Activated CD8-positive, alpha-beta T cell treated with anti-CD3 and anti-CD28 coated beads for 36 hours (primary cell): ENCODE measurements around the gene STK10. TPM values are rescaled to one million over a fixed set of nuclear protein-coding genes. Genes with fewer than 3 reads are reported as not detected.

Source experiments
- ATAC-seq: fragments of 200-7000 bp; cut with Tn5 transposase; one replicate; pipeline ENCODE4 v1.10.0; 2021; ENCODE audit warnings: mild to moderate bottlenecking, moderate library complexity
- CTCF ChIA-PET: fragments of 350-600 bp; sonication (Branson Sonifier 250); formaldehyde crosslinking; loops from one replicate; lab custom pipeline; 2021; ENCODE audit warnings: antibody characterized with exemption; lab: Charles Lee
- POLR2A ChIA-PET: fragments of 350-600 bp; sonication (Branson Sonifier 250); formaldehyde crosslinking; loops from one replicate; lab custom pipeline; 2021; ENCODE audit warnings: antibody characterized with exemption; lab: Charles Lee
- DNase-seq: peaks from one replicate; pipeline ENCODE4 v3.0.0-alpha.2; 2020
- H3K27ac Mint-ChIP-seq: one replicate; pipeline ENCODE4 v1.8.0; 2021; ENCODE audit warnings: mild to moderate bottlenecking, mixed read lengths
- H3K27me3 Mint-ChIP-seq: one replicate; pipeline ENCODE4 v1.8.0; 2021; ENCODE audit warnings: mixed read lengths
- H3K36me3 Mint-ChIP-seq: one replicate; pipeline ENCODE4 v1.8.0; 2021; ENCODE audit warnings: low read depth, mixed read lengths
- H3K4me1 Mint-ChIP-seq: one replicate; pipeline ENCODE4 v1.8.0; 2021; ENCODE audit warnings: low read depth, mixed read lengths
- H3K4me3 Mint-ChIP-seq: one replicate; pipeline ENCODE4 v1.8.0; 2021; ENCODE audit warnings: mild to moderate bottlenecking, moderate library complexity, mixed read lengths
- H3K9me3 Mint-ChIP-seq: one replicate; pipeline ENCODE4 v1.8.0; 2021; ENCODE audit warnings: mixed read lengths
- CTCF ChIP-seq: fragments of 200-600 bp; IDR thresholded peaks from one replicate; pipeline ENCODE4 v1.8.0; 2022; ENCODE audit warnings: antibody characterized with exemption, mild to moderate bottlenecking
- intact Hi-C: fragments of 100-400 bp; cut with micrococcal nuclease; formaldehyde crosslinking; loops from one replicate; pipeline ENCODE4 v1.10.0; 2022
- total RNA-seq, 2 experiments: library from RNA; stranded (reverse); gene quantifications; one replicate each; pipeline ENCODE4 v1.2.3, GENCODE V29; 2021

The STK10 gene
- total RNA-seq, 2 experiments from 2014 or later = 142 to 143 TPM

GRCh38 chr5:171992813-171993212 lies 195.2 kb downstream of the STK10 start:
- peaks cover 66% of the 10 kb centered on the region for H3K36me3 Mint-ChIP-seq
- CTCF ChIA-PET = no interaction called here

GRCh38 chr5:171992305-171992704 lies 195.7 kb downstream of the STK10 start:
- ATAC-seq = no peak
- H3K9me3 Mint-ChIP-seq = no peaks in the 10 kb centered on the region
- no peaks in the 10 kb centered on the region for H3K27me3 Mint-ChIP-seq
- H3K4me1 Mint-ChIP-seq = peaks cover 39% of the 10 kb centered on the region
- ChIA-PET CTCF (no interaction called here), POLR2A (interaction anchor here (0.8 to 1.0 kb wide), 2 partner anchors 14 to 111 kb away, joined by 3 read pairs; partner anchors contain the start of gene FBXW11)
- H3K4me3 Mint-ChIP-seq = no peak overlapping the region
- TF ChIP-seq CTCF = no peak
- no peak overlapping the region for H3K27ac Mint-ChIP-seq
- no peak for DNase-seq
- H3K36me3 Mint-ChIP-seq = peaks cover 67% of the 10 kb centered on the region
- intact Hi-C loops = no loop called here

More at GRCh38 chr5:171992813-171993212, 195.2 kb downstream of the STK10 start:
- no peak overlapping the region for H3K4me3 Mint-ChIP-seq
- intact Hi-C loops = no loop called here
- peaks cover 40% of the 10 kb centered on the region for H3K4me1 Mint-ChIP-seq
- ATAC-seq (no peak), DNase-seq (no peak)
- no peaks in the 10 kb centered on the region for H3K27me3 Mint-ChIP-seq
- POLR2A ChIA-PET = interaction anchor here (0.8 kb wide), 1 partner anchor 111 kb away, joined by 3 read pairs; no protein-coding TSS in a partner anchor
- no peak for TF ChIP-seq CTCF
- H3K27ac Mint-ChIP-seq = no peak overlapping the region
- H3K9me3 Mint-ChIP-seq = no peaks in the 10 kb centered on the region

Other genes with a start within 250 kb of the STK10 start
- gene FBXW11, start 181.6 kb downstream of the STK10 start, total RNA-seq = 10 to 100 TPM; 49.3 to 52.6 TPM
- gene EFCAB9, start 5.9 kb upstream of the STK10 start, total RNA-seq = not detected
- 1 to 10 TPM; 7.9 to 8.3 TPM for gene UBTD2, start 95.5 kb upstream of the STK10 start, total RNA-seq